Mononuclear cell (primary cell): ENCODE results near the gene AK1. TPM values are rescaled to one million over a fixed set of nuclear protein-coding genes. Genes with fewer than 3 reads are reported as not detected.

Experiments
- H3K27me3 ChIP-seq: 2 replicates; pipeline ENCODE4 v1.6.0; 2011; ENCODE audit warnings: low read length, control low read depth; ENCODE audit not compliant: insufficient read depth
- H3K4me1 ChIP-seq: 2 replicates; pipeline ENCODE4 v1.5.1; 2011; ENCODE audit warnings: mild to moderate bottlenecking, low read length, control low read depth; ENCODE audit not compliant: insufficient read depth
- H3K4me3 ChIP-seq: 2 replicates; pipeline ENCODE4 v1.5.1; 2011; ENCODE audit warnings: mild to moderate bottlenecking, low read length, moderate library complexity
- H3K9me3 ChIP-seq: 2 replicates; pipeline ENCODE4 v1.5.1; 2011; ENCODE audit warnings: low read depth, mild to moderate bottlenecking, control low read depth, low read length
- total RNA-seq: library from RNA; depleted of rRNA; stranded (reverse); fragments of >200 nt; gene quantifications from one replicate; pipeline ENCODE4 v1.2.3, GENCODE V29; 2012

AK1 gene
- total RNA-seq, 1 donor = 3.7 TPM

- Histone ChIP-seq H3K27me3 (no peaks in the 10 kb centered on the region), H3K4me3 (no peak overlapping the region), H3K9me3 (no peaks in the 10 kb centered on the region), H3K4me1 (no peaks in the 10 kb centered on the region)
Measured at GRCh38 chr9:127817881-127818434, 59.5 kb downstream of the AK1 start.

DNA sequence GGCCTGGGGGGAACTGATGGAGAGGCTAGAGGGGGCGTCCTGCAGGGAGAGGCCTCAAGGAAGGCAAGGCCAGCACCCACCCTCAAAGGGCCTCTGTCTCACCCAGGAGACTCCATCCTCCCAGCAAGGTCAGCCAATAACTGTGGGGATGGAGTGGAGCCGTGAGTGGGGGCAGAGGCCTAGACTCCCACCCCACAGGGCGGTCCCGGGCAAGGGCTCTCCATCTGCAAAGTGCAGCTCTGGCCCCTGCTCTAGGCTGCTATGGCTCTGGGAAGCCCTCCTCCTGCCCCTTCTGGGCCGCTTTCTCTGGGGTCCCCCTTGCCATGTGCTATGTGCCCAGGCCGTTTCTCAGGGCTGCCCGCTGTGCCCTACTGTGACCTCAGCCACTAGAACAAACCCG lies 60.7 kb downstream of the AK1 start:
- no peaks in the 10 kb centered on the region for H3K4me1 ChIP-seq
- H3K27me3 ChIP-seq = no peaks in the 10 kb centered on the region
- no peak overlapping the region for H3K4me3 ChIP-seq
- no peaks in the 10 kb centered on the region for H3K9me3 ChIP-seq

Other genes with a start within 250 kb of the AK1 start
- gene CFAP157, start 170.7 kb downstream of the AK1 start, total RNA-seq = not detected
- gene PTRH1, start 162.0 kb downstream of the AK1 start, total RNA-seq = 1.7 TPM
- 1.9 TPM for gene TTC16, start 161.6 kb downstream of the AK1 start, total RNA-seq
- gene TOR2A, start 142.4 kb downstream of the AK1 start, total RNA-seq = 13.4 TPM
- gene SH2D3C, start 99.0 kb downstream of the AK1 start, total RNA-seq = 12.6 TPM
- 77.8 TPM for gene CDK9, start 91.6 kb downstream of the AK1 start, total RNA-seq
- gene FPGS, start 74.8 kb downstream of the AK1 start, total RNA-seq = 44.4 TPM
- gene ENG, start 23.0 kb downstream of the AK1 start, total RNA-seq = 3.8 TPM
- 35.8 TPM for gene ST6GALNAC6, start 21.9 kb upstream of the AK1 start, total RNA-seq
- 22.7 TPM for gene ST6GALNAC4, start 39.4 kb upstream of the AK1 start, total RNA-seq
- gene PIP5KL1, start 53.1 kb upstream of the AK1 start, total RNA-seq = 0.42 TPM
- 12.7 TPM for gene DPM2, start 60.2 kb upstream of the AK1 start, total RNA-seq
- 49.1 TPM for gene EEIG1, start 103.3 kb upstream of the AK1 start, total RNA-seq
- 14.0 TPM for gene NAIF1, start 189.6 kb upstream of the AK1 start, total RNA-seq
- 30.6 TPM for gene SLC25A25, start 190.6 kb upstream of the AK1 start, total RNA-seq